HG03354 (cell line): ENCODE data around the gene STYX.
A peak's percentile ranks its signal among the peaks of the same experiment; 100 is the strongest.
"Not testable (repeated sequence)": the region's sequence is repeated elsewhere in the genome, so short reads cannot be mapped to it uniquely, and the experiment has no call there.

ENCODE experiments used
- ATAC-seq: cut with Tn5 transposase; IDR thresholded peaks from one replicate; pipeline ENCODE4 v1.9.1; 2021; ENCODE audit warnings: mild to moderate bottlenecking; ENCODE audit not compliant: unreplicated experiment, poor library complexity, severe bottlenecking

STYX gene

DNA sequence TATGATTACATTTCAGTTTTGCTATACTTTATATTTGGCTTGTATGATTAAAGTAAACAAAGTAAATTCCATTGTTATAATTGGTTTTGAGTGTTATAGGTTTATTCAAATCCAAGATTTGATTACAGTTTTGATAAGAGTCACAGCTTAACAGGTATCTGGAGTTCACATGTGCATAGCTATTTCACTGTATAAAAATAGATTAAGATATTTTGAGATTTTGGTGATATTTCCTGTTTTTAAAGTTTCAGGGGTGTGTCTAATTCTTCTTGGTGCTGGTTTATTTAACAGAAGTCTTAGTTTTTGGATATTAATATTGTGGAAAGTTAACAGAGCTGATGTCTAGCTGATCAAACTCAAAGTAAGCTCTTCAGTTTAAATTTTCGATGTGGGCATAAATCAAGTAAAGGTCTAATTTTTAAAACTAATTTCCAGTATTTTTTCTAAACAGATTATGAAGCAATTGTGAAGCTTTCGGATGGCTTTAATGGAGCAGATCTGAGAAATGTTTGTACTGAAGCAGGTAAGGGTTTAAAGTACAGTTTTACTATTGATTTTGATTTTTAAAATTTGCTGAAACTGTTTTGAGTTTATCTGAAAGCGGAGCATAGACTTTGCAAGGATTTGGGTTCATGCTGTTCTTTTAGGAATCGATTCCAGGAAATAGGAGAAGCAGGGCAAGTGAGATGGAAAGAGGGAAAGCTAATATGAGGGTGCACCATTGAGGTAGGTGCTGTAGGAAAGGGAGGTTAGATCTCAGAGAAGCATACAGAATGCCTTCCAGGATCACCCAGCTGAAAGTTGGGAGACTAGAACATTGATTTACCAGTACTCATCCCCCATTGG, 6.2 kb upstream of the STYX start:
- no peak for ATAC-seq

DNA sequence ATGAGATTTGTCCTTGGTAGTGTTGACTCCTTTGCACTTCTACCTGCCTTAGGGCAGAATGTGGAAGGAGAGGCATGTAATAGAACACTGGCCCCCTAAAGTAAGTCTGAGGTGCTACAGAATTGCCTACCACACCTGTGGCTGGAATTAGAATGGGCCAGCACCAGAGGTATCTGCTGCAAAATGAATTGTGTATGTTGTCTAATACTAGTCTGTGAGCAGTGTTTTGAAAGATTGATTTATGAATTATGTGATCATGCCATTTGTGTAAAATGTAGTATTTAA, 5.7 kb upstream of the STYX start:
- ATAC-seq = no peak

DNA sequence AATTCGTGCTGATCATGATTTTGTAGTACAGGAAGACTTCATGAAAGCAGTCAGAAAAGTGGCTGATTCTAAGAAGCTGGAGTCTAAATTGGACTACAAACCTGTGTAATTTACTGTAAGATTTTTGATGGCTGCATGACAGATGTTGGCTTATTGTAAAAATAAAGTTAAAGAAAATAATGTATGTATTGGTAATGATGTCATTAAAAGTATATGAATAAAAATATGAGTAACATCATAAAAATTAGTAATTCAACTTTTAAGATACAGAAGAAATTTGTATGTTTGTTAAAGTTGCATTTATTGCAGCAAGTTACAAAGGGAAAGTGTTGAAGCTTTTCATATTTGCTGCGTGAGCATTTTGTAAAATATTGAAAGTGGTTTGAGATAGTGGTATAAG, 2.5 kb upstream of the STYX start:
- ATAC-seq = not testable (repeated sequence)

DNA sequence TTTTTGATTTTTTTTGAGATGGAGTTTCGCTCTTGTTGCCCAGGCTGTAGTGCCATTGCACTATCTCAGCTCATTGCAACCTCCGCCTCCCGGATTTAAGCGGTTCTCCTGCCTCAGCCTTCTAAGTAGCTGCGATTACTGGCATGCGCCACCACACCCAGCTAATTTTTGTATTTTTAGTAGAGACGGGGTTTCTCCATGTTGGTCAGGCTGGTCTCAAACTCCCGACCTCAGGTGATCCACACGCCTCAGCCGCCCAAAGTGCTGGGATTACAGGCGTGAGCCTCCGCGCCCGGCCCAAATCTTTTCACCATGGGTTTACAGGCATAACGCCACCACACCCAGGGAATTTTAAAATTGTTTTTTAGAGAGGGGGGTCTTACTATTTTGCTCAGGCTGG, 931 bp upstream of the STYX start:
- ATAC-seq = not testable (repeated sequence)

DNA sequence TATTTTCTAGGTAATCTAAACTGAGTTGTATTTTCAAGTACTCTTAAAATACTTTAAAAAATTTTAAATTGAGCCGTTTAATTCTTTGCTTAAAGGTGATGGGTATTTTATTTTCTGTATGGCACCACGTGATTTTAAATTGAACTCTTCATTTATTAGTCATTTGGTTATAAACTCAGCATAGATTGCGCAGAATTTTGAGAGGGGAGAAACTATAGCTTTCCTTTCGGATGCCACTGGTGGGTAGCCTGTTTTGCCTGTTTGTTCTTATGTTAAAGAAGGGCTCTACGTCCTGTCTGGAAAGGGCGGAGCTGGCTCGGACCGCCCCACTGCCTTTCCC, 411 bp upstream of the STYX start:
- ATAC-seq = no peak

DNA sequence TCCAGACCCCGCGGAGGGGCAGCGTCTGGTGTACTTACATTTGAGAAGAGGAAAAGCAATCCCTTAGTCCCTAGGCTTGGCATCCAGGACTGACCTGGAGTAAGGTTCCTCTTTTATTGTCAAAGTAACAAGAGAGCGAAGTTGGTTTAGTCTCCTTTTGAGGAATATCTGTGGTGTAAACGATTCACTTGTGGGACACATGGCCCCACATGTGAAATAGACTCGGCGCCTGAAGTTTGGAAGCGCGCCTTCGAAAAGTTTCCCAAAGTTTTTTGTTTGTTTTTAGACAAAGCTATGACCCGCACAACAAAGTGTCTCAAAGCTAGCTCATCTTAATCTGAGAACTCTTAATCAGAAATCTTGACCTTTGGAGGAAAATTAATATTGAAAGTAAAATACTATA, 744 bp downstream of the STYX start:
- ATAC-seq = no peak

DNA sequence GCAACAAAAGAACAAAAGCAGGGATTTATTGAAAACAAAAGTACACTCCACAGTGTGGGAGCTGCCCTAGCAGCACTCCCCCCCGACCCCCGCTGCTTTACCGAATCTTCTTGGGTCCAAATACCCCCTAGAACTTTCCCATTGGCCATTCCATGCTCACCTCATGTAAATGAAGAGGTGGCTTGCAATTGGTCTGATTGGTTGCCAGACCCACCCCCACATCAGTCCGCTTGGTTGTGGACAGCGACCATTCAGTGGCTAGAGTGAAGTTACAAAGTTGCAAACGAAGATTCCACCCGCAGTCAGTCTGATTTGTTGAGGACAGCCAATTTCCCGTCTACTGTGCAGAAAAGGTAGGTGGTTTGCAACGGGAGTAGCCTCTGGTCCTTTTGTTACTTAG, 3.9 kb downstream of the STYX start:
- no peak for ATAC-seq

DNA sequence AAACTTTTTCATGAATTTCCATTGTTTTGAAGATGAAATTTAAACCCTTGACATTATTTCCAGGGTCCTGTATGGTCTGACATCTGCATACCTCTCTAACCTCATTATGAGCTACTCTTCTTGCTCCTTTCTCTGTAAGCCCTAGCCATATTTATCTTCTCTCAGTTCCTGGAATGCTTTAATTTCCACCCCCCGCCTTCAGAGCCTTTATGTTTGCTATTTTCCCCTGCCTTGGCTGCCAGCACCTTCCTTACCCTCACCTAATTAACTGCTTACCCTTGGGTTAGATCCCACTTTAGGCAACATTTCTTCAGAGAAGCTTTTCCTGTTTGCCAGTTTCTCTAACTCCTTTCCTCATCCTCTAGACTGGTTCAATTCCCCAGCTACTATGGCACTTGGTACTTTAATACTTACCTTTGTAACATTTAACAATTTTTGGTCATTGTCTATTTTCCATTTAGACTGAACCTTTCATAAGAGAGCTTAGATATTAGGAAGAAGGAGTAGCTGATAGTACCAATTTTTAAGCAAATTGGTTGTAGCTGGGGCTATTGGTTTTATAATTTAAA, 6.0 kb downstream of the STYX start:
- ATAC-seq = no peak

DNA sequence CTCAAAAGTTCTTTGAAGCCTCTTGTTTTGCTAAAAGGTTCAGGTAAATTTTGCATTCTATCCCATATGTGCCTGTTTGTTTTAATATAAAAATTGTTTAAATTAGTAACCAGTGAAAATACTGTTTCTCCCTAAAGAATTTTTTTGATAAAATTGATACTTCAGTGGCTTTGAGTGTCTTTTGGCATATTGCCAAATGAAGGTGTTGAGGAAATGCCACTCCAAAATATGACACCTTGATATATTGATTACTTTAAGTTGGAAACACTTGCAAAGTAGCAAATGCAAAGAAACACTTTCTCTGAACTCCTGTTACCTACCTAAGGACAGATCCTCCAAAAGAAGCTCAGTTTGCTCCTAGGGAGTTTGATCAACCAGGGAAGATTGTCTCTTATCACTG, 8.4 kb downstream of the STYX start:
- no peak for ATAC-seq

DNA sequence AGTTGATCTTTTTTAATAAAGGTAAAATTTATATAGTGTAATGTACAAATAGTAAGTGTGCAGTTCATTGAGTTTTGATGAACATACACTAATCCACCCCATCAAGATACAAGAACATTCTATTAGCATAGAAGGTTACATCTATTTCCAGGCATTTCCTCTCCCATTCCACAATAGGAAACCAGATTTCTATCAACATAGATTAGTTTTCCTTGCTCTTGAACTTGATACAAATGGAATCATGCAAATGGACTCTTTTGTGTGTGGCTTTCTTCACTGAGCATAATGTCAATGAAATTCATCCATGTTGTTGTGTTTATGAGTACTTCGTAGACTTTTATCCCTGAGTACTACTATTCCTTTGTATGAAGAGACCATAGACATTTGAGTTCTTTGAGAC, 10.8 kb downstream of the STYX start:
- ATAC-seq = no peak

DNA sequence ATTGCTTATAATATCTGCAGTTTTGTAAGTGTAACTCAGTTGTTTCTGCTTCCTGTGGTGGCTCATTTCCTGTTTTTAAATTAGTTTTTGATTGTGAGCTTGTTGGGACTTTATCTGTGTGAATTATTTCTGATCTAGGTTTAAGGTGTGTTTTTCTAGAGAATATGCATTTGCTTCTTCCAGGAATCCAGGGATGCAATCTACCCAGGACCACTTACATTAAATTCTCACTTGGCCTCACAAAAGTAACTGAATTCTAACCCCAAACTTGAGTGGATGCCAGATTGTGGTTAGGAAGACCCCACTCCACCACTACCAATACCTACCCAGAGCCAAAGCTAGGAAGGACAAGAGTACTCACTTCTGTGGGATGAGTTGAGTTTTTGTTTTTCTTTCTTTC, 11.9 kb downstream of the STYX start:
- ATAC-seq = peak; percentile 19

DNA sequence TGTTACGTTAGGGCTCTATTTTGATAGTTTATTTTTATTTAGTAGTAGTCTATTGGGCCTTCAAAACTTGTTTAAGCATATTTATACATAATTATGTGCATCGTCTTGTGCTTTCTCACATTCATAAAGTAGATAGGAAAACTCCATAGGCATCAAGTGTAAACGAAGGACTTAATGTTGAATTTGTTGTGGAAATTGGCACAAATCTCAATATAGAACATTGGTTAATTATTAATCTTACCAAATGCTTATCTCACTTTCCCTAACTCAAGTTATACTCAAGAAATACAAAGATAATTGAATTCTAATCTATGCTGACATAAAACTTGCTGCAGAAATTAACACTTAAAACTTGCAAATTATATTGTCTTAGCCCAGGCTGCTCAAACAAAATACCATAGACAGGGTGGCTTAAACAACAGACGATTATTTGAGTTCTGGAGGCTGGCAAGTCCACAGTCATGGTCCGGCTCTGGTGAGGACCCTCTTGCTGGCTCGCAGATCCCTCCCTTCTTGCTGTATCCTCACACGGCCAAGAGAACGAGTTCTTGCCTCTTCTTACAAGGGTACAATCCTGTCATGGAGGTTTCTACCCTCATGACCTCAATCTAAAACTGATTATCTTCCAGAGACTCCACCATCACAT, 18.8 kb downstream of the STYX start:
- no peak for ATAC-seq

DNA sequence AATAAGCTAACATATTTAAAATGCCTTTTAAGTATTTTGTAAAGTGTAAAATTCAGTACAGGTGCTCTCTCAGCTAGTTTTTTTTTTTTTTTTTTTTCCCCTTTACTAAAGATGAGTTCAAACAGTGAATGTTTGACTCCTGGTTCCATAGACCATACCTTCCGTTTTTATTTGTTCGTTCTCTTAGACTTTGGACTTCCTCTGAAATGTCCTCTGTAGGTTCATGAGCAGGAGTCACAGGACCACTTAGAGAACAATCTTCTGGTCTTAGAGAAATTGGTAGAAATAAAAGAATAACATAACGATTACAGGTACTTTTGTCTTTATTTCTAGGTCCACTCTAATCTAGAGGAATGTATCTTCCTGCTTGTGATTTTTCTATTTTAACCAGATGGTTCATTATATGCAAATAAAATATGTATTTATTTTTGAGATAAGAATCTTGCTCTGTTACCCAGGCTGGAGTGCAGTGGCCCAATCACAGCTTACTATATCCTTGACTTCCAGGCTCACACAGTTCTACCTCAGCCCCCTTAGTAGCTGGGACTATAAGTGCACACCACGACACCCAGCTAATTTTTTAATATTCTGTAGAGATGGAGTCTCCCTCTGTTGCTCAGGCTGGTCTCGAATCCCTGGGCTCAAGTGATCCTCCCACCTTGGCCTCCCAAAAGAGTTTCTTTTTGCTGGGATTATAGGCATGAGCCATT, 25.8 kb downstream of the STYX start:
- ATAC-seq = no peak

DNA sequence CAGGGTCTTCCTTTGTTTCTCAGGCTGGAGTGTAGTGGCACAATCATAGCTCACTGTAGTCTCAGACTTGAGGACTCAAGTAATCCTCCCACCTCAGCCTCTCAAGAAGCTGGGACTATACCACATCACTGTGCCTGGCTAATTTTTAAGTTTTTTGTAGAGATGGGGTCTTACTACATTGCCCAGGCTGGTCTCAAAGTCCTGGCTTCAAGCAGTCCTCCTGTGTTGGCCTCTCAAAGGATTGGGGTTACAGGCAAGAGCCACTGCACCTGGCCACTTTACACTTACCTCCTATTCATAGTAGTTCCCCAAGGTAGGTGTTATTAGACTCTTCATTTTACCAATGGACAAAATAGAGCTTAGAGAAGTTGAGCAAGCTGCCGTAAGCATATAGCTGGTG, 29.2 kb downstream of the STYX start:
- no peak for ATAC-seq

DNA sequence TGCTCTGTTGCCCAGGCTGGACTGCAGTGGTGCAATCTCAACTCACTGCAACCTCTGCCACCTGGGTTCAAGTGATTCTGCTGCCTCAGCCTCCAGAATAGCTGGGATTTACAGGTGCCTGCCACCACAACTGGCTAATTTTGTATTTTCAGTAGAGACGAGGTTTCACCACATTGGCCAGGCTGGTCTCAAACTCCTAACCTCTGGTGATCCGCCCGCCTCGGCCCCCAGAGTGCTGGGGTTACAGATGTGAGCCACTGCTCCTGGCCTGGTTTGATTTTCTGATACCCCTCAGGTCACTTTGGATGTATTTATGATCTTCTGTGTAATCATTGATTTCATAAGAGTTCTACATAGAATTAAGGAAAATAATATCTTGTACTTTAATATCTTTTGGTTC, 33.0 kb downstream of the STYX start:
- ATAC-seq = not testable (repeated sequence)

DNA sequence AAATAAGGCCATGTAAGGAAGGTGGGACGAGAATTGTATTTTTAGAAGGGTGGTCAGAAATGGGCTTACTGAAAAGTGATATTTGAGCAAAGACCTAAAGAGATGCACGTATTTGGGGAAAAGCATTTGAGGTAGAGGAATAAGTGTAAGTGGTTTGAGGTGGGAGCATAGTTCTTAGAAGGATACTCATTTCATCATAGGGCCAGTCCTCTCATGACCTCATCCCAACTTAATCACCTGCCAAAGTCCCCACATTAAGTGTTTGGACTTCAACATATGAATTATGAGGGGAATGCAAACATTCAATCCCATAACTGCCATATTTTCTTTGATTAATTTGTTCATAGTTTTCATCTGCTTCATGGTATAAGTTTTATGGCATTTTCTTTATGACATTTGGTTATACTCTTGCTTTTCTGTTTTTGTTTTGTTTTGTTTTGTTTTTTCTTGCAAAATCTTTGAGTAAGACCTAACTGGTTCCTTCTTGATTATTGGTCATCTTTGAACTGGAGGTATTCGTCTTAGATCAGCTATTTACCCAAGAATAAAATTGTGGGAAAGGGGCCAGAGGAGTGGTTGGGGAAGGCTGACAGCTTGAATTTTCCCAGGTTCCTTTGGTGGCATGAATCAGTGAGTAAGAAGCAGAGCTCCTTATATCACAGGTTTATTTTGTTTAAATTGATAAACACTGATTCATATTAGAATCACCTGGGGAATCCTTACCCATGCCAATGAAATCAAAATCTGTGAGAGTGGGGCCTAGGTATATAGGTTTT, 37.3 kb downstream of the STYX start:
- ATAC-seq = no peak

DNA sequence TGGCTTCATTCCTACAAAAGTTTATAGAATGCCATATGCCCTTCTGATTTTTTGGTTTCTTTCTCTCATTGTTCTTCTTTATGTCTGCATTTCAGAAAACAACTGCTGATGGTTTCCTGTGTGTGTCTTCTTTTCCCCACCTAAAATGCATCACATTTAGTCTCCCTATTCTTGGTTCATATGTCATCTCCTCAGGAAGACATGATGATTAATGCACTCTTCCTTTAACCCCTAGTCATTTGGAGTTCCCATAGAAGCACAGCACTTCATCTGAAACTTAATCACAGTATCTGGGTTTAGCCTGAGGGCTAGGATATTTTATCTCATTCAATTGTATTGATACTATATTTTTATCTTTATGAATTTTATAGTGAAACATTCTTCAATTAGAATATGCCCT, 39.9 kb downstream of the STYX start:
- no peak for ATAC-seq

DNA sequence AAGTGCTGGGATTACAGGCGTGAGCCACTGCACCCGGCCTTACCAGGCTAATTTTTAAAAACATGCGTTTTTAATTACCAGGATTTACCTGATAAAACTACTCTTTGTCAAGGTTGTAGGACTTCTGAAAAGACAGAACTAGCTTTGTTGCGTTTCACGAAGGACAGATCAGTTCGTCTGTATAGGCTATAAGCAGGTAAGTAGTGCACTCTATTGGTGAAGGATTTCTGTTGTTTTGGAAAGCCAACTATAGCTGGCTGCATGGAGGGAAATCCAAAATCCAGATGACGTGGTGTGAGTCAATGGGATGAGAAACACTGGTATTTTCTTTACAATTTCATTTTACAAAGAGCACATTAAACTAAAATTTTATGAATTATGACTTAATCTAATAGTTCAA, 46.9 kb downstream of the STYX start:
- ATAC-seq = no peak

DNA sequence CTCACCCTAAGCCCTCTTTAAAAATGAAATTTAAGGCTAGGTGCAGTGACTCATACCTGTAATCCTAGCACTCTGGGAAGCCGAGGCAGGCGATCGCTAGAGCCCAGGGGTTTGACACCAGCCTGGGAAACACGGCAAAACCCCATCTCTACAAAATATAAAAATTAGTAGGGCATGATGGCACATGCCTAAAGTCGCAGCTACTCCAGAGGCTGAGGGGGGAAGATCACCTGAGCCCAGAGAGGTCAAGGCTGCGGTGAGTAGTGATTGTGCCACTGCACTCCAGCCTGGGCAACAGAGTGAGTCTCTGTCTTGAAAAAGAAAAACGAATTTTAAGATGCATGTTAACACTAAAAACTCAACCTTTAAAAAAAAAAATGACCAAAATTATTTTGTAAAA, 48.7 kb downstream of the STYX start:
- ATAC-seq = no peak

DNA sequence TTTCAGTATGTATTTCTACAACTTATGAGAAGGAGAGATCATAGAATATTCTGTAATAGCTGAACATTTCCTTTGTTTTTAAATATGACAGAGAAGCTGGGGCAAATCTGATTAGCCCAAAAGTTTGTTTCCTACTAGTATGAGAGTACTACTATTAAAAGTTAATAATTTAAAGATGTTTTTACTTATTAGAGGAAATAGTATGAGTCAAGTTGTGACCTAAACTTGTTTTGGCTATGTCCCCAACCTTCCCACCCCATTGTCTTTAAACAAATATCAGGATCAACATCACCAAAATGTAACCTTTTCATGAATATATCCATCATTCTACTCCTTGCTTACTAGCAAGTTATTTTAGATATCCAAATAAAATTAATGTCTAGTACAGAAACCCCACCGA, 50.9 kb downstream of the STYX start:
- ATAC-seq = no peak
